AG20443 (cell line): ENCODE data around the gene PLA2G2C.

ENCODE experiments used
- DNase-seq: peaks from one replicate; pipeline ENCODE4 v3.0.0; 2012; ENCODE audit warnings: low spot score, mixed read lengths

The PLA2G2C gene

DNA sequence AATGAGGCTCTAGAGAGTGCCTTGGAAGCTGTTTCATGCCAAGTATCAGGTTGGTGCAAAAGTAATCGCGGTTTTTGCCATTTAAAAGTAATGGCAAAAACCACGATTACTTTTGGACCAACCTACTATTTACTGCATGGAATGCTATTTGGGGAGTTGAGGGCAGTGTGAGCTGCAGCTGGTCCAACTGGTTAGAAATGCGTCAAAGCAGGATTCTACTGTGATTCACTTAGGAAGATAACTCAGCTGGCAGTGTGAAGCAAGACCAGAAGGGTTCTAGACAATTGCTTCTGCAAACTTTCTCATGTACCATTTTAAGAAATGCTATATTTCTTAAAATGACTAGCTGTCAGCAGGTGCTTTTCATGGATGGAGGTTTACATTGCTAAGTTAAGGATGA, 21.2 kb upstream of the PLA2G2C start:
- no peak for DNase-seq

- no peak for DNase-seq
These were observed 15.8 kb upstream of the PLA2G2C start for GRCh38 chr1:20202166-20202565.

DNA sequence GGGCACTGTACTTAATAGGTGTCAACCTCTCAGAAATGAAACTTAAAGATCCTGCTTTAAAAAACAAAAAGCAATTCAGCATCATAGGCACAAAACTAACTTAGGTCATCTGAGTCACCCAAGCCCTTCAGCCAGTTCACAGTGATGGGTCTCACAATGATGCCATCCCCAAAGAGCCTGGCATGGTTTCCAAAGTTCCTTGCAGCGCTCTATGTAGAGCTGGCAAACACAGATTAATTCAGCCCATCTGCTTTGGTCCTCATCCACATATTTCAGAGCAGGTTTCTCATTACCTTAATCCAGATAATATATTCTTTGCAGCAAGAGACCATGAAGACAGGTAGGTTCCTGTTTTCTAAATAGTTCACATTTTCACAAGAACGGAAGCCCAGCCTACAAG, 14.6 kb upstream of the PLA2G2C start:
- DNase-seq, result no peak

DNA sequence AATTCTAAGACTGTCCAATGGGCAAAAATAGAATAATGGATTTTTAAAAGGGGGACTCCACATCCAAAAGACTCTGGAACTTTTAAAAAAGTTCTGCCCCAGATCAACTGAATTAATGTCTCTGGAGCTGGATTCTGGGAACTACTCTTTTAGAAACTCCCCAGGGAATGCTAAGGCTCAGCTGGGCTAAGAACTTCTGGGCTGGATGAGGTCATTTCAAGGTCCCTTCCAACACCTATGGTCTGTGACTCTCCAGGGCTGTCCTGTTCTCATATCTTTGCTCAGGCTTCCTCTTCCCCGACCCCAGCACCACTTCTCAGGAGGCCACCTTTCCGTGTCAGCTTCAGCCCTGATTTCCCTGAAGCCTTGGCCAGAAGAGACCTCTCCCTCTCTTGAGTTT, 13.5 kb upstream of the PLA2G2C start:
- no peak for DNase-seq

DNA sequence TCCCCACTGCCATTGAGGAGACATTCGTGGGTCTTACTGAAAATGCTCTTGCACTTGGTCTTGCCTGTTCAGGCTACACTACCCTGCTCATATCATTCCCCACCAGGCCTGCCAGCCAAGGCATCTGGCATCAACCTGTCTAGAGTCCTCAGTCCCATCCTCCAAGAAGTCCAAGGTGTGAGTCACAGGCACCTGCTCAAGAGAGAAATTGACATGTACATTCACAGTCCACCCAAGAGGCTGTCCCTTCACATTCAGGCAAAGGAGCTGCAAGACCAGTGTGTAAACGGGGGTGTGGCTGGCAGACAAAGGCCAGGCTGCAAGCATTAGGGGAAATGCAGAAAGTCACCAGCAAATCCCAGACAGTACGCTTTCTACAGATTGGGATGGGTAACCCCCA, 13.1 kb upstream of the PLA2G2C start:
- no peak for DNase-seq

GRCh38 chr1:20198918-20199317, 12.6 kb upstream of the PLA2G2C start:
- DNase-seq, result no peak

GRCh38 chr1:20198296-20198695, 12.0 kb upstream of the PLA2G2C start:
- DNase-seq, result no peak

DNA sequence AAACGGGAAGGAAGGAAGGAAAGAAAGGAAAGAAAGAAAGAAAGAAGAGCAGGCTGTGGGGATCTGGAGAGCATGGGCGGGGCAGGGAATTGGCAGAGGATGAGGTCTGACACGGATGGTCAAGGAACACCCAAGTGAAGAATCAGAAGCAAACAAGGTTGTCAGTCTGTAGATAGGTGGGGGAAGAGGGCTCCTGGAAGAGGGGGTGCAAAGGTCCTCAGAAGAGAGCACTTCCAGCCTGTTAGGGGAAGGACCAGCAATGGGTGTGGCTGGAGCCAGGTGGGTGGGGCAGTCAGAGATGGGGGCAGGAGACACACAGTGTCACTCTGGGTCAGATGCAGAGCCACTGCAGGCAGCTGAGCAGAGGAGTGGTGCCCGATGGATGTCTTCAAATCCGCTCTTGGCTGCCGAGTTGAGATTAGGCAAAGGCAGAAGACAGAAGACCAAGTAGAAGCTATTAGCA, 11.0 kb upstream of the PLA2G2C start:
- no peak for DNase-seq

GRCh38 chr1:20195462-20195780, 9.1 kb upstream of the PLA2G2C start:
- no peak for DNase-seq

DNA sequence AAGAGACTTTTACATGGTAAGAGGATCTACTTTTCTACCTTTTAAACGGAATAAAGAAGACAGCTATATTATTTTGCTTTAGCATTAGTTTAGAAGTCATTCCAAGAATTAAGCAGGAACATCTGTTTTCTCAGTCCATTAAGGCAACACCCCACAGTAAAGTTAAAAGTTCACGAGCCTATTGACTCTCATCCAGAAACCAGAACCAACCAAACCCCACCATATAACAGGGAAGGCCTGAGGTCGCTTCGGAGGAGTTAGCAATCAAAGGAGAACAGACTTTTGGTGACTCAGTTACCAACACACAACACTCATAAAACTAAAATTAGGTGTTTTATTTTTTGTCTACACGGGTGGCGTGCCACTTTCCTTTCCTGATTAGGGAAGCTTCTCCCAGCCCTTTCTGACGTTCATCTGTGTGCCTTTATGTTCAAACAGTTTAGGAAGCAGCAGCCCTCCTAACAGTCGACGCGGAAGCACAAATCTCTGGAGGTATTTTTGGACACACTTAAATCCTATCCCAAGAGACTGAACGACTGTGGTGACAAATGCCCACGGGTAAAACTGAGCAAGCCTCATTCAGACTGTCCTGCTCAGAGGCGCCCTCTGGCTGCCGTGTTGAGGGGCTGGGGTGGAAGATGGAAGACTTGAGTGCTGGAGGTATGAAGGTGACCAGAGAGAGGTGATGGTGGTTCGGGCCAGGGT, 8.6 kb upstream of the PLA2G2C start:
- DNase-seq, result peak; percentile 73

- DNase-seq, result no peak
These were observed 7.9 kb upstream of the PLA2G2C start for GRCh38 chr1:20194224-20194623.

DNA sequence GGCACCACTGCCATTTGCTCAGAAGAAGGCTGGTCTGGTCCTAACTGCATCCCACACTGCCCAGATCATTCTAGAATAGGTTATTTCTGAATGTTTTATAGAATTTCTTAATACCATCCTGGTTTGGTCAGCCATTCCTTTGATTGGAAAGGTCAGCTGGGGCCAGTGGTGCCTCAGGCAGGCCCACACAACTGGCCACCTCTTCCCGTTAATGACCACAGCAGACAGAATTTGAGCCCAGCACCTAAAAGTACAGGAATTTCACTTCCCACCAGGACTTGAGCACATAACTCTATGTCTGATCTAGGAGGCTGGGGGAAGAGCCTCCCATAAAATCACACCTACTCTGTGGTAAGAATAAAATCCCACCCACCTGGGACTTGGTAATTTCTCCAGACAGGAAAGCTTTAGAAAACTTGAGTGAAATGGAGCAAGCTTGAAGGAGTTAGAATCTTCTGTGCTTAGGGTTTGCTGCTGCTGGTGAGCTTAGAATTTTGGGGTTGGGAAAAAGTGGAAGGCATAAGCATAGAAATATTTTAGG, 6.6 kb upstream of the PLA2G2C start:
- DNase-seq, result no peak

GRCh38 chr1:20192364-20192763, 6.0 kb upstream of the PLA2G2C start:
- peak; percentile 37 for DNase-seq

DNA sequence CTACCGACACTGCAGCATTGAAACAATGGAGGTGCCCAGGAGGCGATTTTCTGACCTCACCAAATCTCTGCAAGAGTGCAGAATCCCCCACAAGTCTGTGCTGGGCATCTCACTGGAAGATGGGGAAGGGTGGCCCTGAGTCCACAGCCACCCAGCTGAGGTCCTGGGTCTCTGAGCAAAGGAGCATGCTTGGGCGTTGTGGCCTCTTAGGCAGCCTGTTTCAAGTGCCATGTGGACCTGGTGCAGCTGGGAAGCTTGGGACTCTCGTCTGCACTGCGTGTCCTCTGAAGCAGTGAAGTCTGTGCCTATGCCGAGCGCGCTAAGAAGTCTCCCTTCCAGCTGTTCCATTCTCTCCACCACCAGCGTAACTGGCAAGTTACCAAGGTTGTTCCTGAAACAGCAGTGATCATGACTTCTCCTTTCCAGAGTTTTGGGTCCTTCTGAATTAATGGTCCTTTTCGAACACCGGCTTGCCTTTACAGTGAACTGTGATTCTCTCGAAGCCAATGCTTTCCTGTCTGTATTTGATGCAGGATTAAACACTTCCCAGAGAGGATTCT, 5.0 kb upstream of the PLA2G2C start:
- no peak for DNase-seq

DNA sequence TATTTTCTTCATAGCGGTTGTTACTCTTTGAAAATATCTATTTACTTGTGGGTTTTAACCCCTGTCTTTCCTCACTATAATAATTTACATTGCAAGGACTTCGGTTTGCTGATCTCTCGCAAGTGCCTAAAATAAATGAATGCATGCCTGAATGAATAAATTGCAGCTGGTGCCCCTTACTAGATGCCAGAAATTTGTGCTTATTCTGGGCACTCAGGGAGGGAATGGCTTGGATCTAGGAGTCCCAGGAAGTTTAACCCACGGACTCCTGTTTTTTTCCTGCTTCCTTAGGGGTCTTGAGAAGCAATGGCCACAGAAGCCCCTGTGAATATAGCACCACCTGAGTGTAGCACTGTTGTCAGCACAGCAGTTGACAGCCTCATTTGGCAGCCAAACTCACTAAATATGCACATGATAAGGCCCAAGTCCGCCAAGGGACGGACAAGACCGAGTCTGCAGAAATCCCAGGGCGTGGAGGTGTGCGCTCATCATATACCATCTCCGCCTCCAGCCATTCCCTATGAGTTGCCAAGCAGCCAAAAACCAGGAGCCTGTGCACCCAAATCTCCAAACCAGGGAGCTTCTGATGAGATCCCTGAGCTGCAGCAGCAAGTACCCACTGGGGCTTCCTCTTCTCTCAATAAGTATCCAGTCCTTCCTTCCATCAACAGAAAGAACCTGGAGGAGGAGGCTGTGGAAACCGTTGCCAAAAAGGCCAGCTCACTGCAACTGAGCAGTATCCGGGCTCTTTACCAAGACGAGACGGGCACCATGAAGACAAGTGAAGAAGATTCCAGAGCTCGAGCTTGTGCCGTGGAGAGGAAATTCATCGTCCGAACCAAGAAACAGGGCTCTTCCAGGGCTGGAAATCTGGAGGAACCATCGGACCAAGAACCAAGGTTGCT, 4.2 kb upstream of the PLA2G2C start:
- no peak for DNase-seq

- DNase-seq, result no peak
These were observed 3.3 kb upstream of the PLA2G2C start for GRCh38 chr1:20189664-20190063.

DNA sequence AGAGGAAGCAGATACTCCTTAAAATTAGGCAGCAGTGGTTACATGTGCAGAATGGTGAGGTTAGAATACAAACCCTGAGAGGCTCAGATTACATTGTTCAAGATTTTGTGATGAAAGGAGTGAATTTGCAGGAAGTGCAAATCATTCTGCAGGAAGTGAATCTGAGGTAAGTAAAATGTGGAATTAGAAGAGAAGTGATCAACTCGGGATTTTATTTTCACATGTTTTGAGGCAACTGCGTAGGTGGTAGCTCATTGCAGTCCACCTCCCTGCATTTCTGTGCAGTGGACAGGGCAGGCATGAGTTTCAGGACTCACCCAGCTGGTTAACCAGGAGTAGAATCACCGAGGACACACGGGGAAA, 2.1 kb upstream of the PLA2G2C start:
- DNase-seq, result no peak

GRCh38 chr1:20187813-20188454, 1.6 kb upstream of the PLA2G2C start:
- no peak for DNase-seq

- DNase-seq, result no peak
These were observed 940 bp upstream of the PLA2G2C start for GRCh38 chr1:20187103-20187812.

DNA sequence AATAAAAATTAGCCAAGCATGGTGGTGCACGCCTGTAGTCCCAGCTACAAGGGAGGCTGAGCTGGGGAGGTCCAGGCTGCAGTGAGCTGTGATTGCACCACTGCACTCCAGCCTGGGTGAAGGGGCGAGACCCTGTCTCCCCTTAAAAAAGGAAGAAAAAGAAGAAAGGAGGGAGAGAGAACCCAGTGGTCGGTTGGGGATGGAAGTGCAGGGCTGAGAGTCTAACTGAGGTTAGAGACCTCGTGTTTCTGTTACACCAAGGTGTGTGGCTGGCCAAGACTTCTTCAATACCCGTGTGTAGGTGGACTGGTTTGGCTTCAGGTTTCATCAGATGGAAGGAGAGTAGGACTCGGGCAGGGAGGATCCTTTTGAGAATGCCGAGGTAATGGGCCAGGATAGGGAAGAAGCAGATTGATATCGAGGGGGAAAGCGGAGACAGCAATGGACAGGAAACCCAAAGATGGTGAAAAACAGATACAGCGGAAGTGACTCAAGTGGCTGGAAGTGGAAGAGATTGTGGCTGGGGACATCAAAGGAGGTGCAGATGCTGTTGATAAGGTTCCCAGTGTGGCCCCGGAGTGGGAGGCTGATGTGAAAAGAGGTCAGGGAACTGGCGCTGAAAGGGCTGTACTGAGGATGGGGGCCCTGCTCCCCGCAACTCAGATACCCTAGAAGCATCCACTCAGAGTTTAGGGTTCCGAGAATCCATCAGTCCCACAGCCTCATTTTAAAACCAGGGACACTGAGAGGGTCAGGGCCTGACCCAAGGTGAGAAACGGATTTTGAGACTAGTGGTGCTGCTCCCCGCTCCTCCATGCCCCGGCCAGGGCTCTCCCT, 1.1 kb downstream of the PLA2G2C start:
- DNase-seq, result no peak

- DNase-seq, result no peak
These were observed 1.8 kb downstream of the PLA2G2C start for GRCh38 chr1:20184481-20184900.
